Posterior cingulate gyrus (tissue), 11 donors: ENCODE results near the gene FLRT2.

Experiments used
- DNase-seq, 10 donors: peaks; one replicate each; pipeline versions ENCODE4 v3.0.0 to v3.0.0-alpha.2; 2020 to 2021; ENCODE audit warnings: mixed read lengths in 3 of 10
- intact Hi-C: fragments of 100-400 bp; cut with DNase I; formaldehyde crosslinking; loops from one replicate; pipeline ENCODE4 v1.15.1; 2023

FLRT2 gene, protein sequence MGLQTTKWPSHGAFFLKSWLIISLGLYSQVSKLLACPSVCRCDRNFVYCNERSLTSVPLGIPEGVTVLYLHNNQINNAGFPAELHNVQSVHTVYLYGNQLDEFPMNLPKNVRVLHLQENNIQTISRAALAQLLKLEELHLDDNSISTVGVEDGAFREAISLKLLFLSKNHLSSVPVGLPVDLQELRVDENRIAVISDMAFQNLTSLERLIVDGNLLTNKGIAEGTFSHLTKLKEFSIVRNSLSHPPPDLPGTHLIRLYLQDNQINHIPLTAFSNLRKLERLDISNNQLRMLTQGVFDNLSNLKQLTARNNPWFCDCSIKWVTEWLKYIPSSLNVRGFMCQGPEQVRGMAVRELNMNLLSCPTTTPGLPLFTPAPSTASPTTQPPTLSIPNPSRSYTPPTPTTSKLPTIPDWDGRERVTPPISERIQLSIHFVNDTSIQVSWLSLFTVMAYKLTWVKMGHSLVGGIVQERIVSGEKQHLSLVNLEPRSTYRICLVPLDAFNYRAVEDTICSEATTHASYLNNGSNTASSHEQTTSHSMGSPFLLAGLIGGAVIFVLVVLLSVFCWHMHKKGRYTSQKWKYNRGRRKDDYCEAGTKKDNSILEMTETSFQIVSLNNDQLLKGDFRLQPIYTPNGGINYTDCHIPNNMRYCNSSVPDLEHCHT

DNA sequence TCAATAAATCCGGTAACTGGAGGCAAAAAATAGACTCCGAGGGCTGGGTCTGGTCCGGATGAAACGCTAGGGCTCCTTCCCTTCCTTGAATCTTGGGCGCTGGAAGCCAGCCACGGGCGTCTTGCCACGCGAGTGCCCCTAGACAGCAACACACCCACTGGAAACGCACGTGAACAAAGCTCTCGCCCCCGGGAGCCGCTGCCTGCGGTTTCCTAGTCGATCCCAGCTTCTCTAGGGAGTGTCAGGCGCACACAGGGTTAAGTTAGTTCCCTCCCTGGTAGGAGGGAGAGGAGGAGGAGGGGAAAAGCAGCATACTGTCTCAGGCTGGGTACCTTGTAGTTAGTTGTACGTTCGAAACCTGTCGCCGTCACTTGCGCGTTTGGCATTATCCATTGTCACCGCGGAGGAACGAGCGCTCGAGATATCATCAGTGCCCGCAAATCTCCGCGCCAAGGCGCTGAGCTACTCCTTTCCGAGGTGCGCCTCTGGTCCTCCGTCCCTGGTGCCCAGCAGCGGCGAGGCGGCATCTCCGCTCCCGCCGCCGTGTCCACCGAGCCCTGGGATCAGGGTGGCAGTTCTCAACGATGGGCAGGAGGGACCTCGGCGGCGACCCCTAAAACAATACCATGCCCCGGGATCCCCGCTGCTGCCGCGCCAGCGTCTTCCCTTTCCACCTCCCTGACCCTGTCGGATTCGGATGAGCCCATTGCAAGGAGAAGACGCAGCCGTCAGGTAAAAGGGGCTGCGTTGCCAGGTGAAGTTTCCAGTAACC, at the start of gene FLRT2:
FLRT2 (plus strand) TSS at position 342 of the 772 bp plus-strand sequence. CDS start 91,371 bp downstream, outside the sequence.
- intact Hi-C loops, result no loop called here
- DNase-seq, result peak in 9 of 10 donors; percentile 13 to 93 (median 57)

DNA sequence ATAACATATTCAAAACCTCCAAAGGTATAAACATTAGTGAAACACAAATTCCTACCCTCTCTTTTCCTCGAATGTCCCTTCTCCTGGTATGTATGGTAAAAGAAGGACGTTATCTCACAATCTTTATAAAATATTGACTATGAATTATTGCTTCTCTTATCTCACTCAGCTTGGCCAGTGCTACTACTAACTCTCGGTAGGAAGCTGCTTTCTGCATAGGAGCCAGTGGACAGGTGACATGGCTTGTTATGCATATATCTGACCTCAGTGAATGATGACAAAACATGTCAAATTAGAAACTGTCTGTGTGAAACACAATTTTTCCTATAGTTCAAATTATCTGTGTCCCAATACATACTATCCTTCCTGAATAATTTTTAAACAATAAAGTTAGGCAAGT, 48.5 kb upstream of the FLRT2 start:
- intact Hi-C loops, result no loop called here
- DNase-seq, result no peak

GRCh38 chr14:85482552-85482951, 47.4 kb upstream of the FLRT2 start:
- intact Hi-C loops, result no loop called here
- DNase-seq, result no peak

DNA sequence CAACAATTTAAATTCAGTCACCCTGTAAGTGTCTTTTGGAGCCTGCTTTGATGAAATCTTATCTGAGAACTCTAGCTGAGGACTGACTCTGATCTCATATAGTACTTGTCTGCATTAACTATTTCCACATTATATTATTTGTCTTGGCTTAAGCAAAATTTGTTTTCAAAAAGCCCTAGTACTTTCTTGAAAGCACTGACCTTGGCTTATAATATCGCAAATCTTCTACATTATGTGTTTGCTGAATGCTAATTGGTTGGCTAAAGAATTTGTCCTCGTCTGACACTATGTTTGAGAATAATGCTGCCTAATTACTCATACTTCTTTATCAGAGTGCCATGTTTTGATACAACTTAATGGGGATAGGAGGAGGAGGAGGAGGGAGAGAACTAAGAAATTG, 46.9 kb upstream of the FLRT2 start:
- no peak for DNase-seq
- intact Hi-C loops, result no loop called here

DNA sequence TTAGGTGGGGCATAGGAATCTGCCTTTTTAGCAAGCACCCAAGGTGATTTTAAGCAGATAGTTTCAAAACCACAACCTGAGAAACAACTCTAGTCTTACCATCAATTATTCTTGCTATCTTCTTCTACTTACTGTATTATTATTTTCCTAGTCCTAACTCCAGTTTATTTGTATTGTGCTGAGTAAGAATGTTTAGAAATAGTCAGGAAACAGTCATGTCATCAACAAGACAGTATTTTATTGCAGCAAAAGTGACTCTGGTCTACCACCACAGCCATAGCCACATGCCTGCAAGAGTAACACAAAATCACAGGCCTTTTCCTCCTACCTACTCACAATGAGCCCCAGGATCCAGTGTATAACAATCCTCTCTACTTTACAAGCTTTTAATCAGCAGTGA, 46.3 kb upstream of the FLRT2 start:
- DNase-seq, result no peak
- intact Hi-C loops, result no loop called here

GRCh38 chr14:85487215-85487614, 42.7 kb upstream of the FLRT2 start:
- intact Hi-C loops, result no loop called here
- DNase-seq, result no peak

DNA sequence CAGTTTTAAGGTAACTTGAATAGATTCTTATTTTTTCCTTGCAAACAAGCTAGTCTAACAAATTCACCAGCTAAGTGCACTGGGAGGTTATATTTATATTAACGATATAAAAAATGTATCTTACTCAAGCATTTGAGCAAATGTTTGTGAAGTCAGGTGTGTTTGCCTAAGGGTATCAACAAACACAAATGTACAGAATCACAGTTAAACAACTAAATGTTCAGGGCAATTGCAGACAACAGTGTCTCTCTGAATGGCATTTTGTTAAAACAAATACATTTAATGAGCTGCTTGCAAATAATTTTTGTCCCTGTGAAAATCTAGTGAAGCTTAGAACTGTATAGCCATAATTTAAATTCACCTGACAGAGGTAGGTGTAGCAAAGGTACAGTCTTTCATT, 28.2 kb upstream of the FLRT2 start:
- intact Hi-C loops, result no loop called here
- DNase-seq, result no peak

DNA sequence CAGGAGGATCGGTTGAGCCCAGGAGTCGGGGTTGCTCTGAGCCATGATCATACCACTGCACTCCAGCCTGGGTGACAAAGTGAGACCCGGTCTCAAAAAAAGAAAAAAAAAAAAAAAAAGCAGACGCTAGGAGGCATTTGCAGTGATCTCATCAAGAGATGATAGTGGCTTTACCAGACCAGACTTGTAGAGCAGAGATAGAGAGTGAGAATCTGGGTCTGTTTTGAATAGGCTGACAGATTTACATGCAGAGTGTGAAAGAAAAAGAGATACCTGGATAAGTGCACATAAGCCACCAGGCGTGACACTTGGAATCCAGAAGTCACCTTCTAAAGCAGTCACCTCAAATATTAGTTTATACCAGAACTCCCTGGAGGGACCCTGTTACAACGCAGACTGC, 21.1 kb upstream of the FLRT2 start:
- intact Hi-C loops, result no loop called here
- DNase-seq, result no peak

GRCh38 chr14:85512451-85512850, 17.5 kb upstream of the FLRT2 start:
- intact Hi-C loops, result no loop called here
- DNase-seq, result no peak

DNA sequence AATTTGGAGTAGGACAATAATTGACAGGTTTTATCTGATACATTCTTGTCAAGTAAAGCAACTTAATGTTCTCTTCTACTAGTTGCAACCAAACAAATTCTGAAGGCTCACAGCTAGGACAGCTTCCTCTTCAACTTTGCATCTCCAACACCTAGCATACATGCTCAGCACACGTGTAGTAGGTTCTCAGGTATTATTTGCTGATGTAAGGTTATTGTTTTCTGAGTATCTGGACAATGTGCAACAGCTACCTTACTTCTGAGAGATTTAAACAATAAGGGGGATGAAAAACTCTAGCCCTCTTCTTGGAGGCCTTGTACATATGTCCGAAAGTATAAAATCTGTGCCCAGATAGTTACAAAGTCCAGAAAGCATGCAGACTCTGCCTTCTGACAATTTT, 15.5 kb upstream of the FLRT2 start:
- no peak for DNase-seq
- intact Hi-C loops, result no loop called here

GRCh38 chr14:85516239-85517113, 13.5 kb upstream of the FLRT2 start:
- no peak for DNase-seq
- intact Hi-C loops, result no loop called here

- DNase-seq, result no peak
- intact Hi-C loops, result no loop called here
These were observed 12.7 kb upstream of the FLRT2 start for GRCh38 chr14:85517114-85517688.

- intact Hi-C loops, result no loop called here
- DNase-seq, result no peak
These were observed 10.2 kb upstream of the FLRT2 start for GRCh38 chr14:85519661-85520305.

- DNase-seq, result no peak
- intact Hi-C loops, result no loop called here
These were observed 9.4 kb upstream of the FLRT2 start for GRCh38 chr14:85520581-85520980.

DNA sequence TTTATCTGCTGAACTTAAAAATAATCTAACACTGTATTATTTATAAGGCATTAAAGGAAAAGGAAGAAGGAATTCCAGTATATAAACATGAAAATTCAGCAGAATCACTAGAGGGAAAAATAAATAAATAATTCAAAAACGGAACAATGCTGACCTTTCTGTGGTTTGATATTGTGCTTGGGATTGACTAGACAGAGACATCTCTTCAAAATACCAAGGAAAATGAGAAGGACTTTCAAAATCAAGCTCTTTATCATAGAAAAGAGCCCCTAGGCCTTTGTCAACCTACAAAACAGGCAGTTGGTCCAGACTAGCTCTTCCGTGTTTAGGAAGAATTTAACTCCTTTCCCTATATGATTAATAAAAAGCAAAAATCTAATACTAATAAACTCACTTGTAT, 6.3 kb upstream of the FLRT2 start:
- DNase-seq, result no peak
- intact Hi-C loops, result no loop called here

DNA sequence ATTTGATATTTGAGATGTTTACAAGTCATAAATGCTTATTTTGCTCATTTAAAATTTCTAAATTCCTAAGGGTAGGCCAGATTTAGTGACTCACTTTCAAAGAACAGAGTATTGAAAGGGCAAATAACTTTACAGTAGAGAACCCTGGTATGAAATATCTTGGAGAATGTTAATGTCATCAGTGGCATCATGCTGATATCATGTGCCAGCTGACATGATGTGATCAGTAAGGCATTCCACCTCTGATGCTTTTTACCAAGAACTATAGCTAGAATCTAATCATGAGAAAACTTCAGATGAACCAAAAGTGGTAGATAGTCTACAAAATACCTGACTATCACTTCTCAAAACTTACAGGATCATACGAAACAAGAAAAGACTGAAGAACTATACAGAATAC, 2.9 kb upstream of the FLRT2 start:
- DNase-seq, result no peak
- intact Hi-C loops, result no loop called here

GRCh38 chr14:85527445-85528035, 2.4 kb upstream of the FLRT2 start:
- no peak for DNase-seq
- intact Hi-C loops, result no loop called here

DNA sequence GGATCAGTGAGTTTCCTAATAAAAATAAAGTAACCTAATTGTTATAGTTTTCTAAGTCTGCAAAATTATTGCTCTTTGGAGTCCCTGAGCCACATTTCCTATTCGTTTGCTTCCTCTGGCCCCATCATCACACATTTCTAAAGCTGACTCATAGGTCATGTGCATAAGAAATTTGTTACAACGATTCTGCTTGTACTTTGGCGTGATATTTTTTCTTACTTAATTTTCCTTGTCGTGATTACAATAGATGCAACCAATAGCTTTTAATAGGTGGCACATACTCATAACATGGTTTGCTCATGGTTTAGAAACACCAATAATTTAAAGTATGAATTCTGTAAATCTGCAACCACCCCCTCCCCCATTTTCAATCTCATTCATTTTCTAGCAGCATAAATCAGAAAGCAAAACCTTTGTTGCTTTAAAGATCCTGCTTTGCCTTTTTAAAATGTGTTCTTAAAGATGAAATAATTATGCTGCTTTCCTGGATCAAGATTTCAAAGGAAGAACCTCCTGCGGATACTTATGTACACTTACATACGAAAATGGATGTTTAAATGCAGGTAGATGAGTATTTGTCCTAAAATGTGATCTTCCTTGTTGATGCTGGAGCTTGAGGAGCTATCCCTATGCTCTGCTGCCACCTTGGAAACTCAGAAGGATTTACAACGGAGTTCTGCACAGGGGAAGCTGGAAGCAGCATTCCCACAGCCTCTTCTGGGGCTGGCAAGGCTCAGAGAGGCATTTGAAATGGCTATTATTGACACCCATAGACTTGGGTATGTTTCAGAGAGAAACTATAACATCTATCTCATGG, 1.7 kb upstream of the FLRT2 start:
- intact Hi-C loops, result no loop called here
- DNase-seq, result peak in 8 of 10 donors; percentile 17 to 88 (median 41)
